ENCODE measurements around the gene SRRM5. TPM values are rescaled to one million over a fixed set of nuclear protein-coding genes. Genes with fewer than 3 reads are reported as not detected.

The SRRM5 gene
- total and polyA plus RNA-seq, 2 experiments from 2014 or later = 0.08 TPM; not detected in 1

- TF ChIP-seq ZNF462 (CRISPR knock-in tag; IDR thresholded peaks at IDR 0.05) = no peak
- TF ChIP-seq ETS1 (IDR thresholded peaks at IDR 0.05) = no peak
- no peak for TF ChIP-seq POLR2AphosphoS5 (IDR thresholded peaks at IDR 0.05; ENCODE audit: low read depth)
- TF ChIP-seq, protein P1, sequence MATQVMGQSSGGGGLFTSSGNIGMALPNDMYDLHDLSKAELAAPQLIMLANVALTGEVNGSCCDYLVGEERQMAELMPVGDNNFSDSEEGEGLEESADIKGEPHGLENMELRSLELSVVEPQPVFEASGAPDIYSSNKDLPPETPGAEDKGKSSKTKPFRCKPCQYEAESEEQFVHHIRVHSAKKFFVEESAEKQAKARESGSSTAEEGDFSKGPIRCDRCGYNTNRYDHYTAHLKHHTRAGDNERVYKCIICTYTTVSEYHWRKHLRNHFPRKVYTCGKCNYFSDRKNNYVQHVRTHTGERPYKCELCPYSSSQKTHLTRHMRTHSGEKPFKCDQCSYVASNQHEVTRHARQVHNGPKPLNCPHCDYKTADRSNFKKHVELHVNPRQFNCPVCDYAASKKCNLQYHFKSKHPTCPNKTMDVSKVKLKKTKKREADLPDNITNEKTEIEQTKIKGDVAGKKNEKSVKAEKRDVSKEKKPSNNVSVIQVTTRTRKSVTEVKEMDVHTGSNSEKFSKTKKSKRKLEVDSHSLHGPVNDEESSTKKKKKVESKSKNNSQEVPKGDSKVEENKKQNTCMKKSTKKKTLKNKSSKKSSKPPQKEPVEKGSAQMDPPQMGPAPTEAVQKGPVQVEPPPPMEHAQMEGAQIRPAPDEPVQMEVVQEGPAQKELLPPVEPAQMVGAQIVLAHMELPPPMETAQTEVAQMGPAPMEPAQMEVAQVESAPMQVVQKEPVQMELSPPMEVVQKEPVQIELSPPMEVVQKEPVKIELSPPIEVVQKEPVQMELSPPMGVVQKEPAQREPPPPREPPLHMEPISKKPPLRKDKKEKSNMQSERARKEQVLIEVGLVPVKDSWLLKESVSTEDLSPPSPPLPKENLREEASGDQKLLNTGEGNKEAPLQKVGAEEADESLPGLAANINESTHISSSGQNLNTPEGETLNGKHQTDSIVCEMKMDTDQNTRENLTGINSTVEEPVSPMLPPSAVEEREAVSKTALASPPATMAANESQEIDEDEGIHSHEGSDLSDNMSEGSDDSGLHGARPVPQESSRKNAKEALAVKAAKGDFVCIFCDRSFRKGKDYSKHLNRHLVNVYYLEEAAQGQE (IDR thresholded peaks at IDR 0.05; ENCODE audit: unreplicated experiment) = no peak
These were observed 14.9 kb downstream of the SRRM5 start (continued) for GRCh38 chr19:43626838-43627237.
